IMR-90 (cell line): Measurements from ENCODE around the gene DOCK6. TPM values are rescaled to one million over a fixed set of nuclear protein-coding genes. Genes with fewer than 3 reads are reported as not detected.

ENCODE experiments used
- ATAC-seq: fragments of 200-7000 bp; cut with Tn5 transposase; 2 replicates; pipeline ENCODE4 v1.9.1; 2020; ENCODE audit warnings: low read depth, mild to moderate bottlenecking, moderate library complexity
- BruUV-seq: library from RNA; stranded (reverse); fragments of 400-500 nt; replicated peaks from 2 replicates; lab custom pipeline; 2021; lab: Mats Ljungman, UMichigan
- CTCF ChIA-PET: fragments of 300-600 bp; formaldehyde crosslinking; extraction: SDS; loops from one replicate; lab custom pipeline; 2021; ENCODE audit warnings: antibody characterized with exemption; lab: Yijun Ruan, JAX
- POLR2A ChIA-PET: fragments of 300-600 bp; sonication (Branson Sonifier 250); formaldehyde crosslinking; loops from one replicate; lab custom pipeline; 2022; ENCODE audit warnings: antibody characterized with exemption; ENCODE audit not compliant: unreplicated experiment; lab: Charles Lee
- DNase-seq: peaks from one replicate; pipeline ENCODE4 v3.0.0; 2013
- H2AFZ ChIP-seq: replicated peaks from 2 replicates; pipeline ENCODE3; 2013; ENCODE audit warnings: low read length, mild to moderate bottlenecking; ENCODE audit not compliant: poor library complexity
- H2AK5ac ChIP-seq: 2 replicates; pipeline ENCODE4 v1.6.1; 2013; ENCODE audit warnings: low read depth, low read length, inconsistent platforms
- H2AK9ac ChIP-seq: replicated peaks from 2 replicates; pipeline ENCODE3; 2013; ENCODE audit warnings: mild to moderate bottlenecking, low read depth, low read length, moderate library complexity; ENCODE audit not compliant: poor library complexity
- H2BK120ac ChIP-seq: 2 replicates; pipeline ENCODE4 v1.6.1; 2013; ENCODE audit warnings: low read depth, low read length, inconsistent platforms
- H2BK15ac ChIP-seq: 3 replicates; pipeline ENCODE4 v1.6.1; 2013; ENCODE audit warnings: low read depth, low read length, inconsistent platforms
- H2BK20ac ChIP-seq: 2 replicates; pipeline ENCODE4 v1.6.1; 2013; ENCODE audit warnings: low read depth, mild to moderate bottlenecking, inconsistent platforms, low read length, moderate library complexity
- H2BK5ac ChIP-seq: 2 replicates; pipeline ENCODE4 v1.6.1; 2013; ENCODE audit warnings: mild to moderate bottlenecking, low read depth, low read length, inconsistent platforms; ENCODE audit not compliant: poor library complexity, severe bottlenecking
- H3K14ac ChIP-seq: replicated peaks from 2 replicates; pipeline ENCODE4 v1.6.1; 2013; ENCODE audit warnings: low read depth, low read length, inconsistent platforms
- H3K18ac ChIP-seq: 2 replicates; pipeline ENCODE4 v1.6.1; 2013; ENCODE audit warnings: low read depth, low read length, control low read depth
- H3K23ac ChIP-seq: 2 replicates; pipeline ENCODE4 v1.6.1; 2013; ENCODE audit warnings: low read depth, low read length, inconsistent platforms
- H3K27ac ChIP-seq: 2 replicates; pipeline ENCODE4 v1.5.1; 2013; ENCODE audit warnings: mild to moderate bottlenecking, control low read depth, low read length; ENCODE audit not compliant: insufficient read depth
- H3K27me3 ChIP-seq: 2 replicates; pipeline ENCODE4 v1.6.1; 2013; ENCODE audit warnings: low read length; ENCODE audit not compliant: control insufficient read depth, insufficient read depth
- H3K36me3 ChIP-seq: 2 replicates; pipeline ENCODE4 v1.6.1; 2013; ENCODE audit warnings: low read length, mixed read lengths; ENCODE audit not compliant: control insufficient read depth, insufficient read depth
- H3K4ac ChIP-seq: 2 replicates; pipeline ENCODE4 v1.6.1; 2013; ENCODE audit warnings: low read depth, low read length, inconsistent platforms
- H3K4me1 ChIP-seq: 2 replicates; pipeline ENCODE4 v1.6.1; 2013; ENCODE audit warnings: low read length, mixed read lengths; ENCODE audit not compliant: control insufficient read depth, insufficient read depth
- H3K4me2 ChIP-seq: 2 replicates; pipeline ENCODE4 v1.6.1; 2013; ENCODE audit warnings: low read depth, mild to moderate bottlenecking, control low read depth, low read length, moderate library complexity
- H3K4me3 ChIP-seq: 2 replicates; pipeline ENCODE4 v1.5.1; 2013; ENCODE audit warnings: low read depth, mild to moderate bottlenecking, control low read depth, low read length, moderate library complexity; ENCODE audit not compliant: insufficient read depth
- H3K56ac ChIP-seq: 2 replicates; pipeline ENCODE4 v1.6.1; 2013; ENCODE audit warnings: low read length, inconsistent platforms; ENCODE audit not compliant: insufficient read depth; ENCODE audit errors: extremely low read depth
- H3K79me1 ChIP-seq, 2 experiments: 2 replicates each; pipeline ENCODE4 v1.6.1; 2013; ENCODE audit warnings: low read length in 2 of 2, inconsistent platforms in 1 of 2, low read depth in 1 of 2
- H3K9ac ChIP-seq: 2 replicates; pipeline ENCODE4 v1.6.1; 2013; ENCODE audit warnings: low read depth, low read length, control low read depth
- H3K9me1 ChIP-seq: 2 replicates; pipeline ENCODE4 v1.6.1; 2013; ENCODE audit warnings: low read length, inconsistent platforms; ENCODE audit not compliant: insufficient read depth
- H3K9me3 ChIP-seq: 2 replicates; pipeline ENCODE4 v1.6.1; 2013; ENCODE audit warnings: low read length; ENCODE audit not compliant: control insufficient read depth, insufficient read depth
- H4K20me1 ChIP-seq: 2 replicates; pipeline ENCODE4 v1.6.1; 2013; ENCODE audit warnings: low read length, inconsistent platforms; ENCODE audit not compliant: insufficient read depth
- H4K5ac ChIP-seq: 2 replicates; pipeline ENCODE4 v1.6.1; 2013; ENCODE audit warnings: mild to moderate bottlenecking, low read depth, low read length, control low read depth
- H4K8ac ChIP-seq, 2 experiments: 2 replicates each; pipeline ENCODE4 v1.6.1; 2013; ENCODE audit warnings: low read depth in 2 of 2, low read length in 2 of 2, control low read depth in 1 of 2, inconsistent platforms in 1 of 2
- H4K91ac ChIP-seq: 2 replicates; pipeline ENCODE4 v1.6.1; 2013; ENCODE audit warnings: low read depth, low read length, inconsistent platforms; ENCODE audit not compliant: insufficient read depth
- BHLHE40 ChIP-seq: fragments of 150-350 bp; IDR thresholded peaks from 2 replicates; pipeline ENCODE4 v1.6.1; 2016; ENCODE audit warnings: mild to moderate bottlenecking, low read depth, low read length
- CEBPB ChIP-seq: IDR thresholded peaks from 2 replicates; pipeline ENCODE4 v1.6.1; 2012; ENCODE audit warnings: low read depth, low read length, improper control_type of control experiment
- CHD1 ChIP-seq: IDR thresholded peaks from 2 replicates; pipeline ENCODE4 v1.6.1; 2012; ENCODE audit warnings: low read depth, low read length, improper control_type of control experiment
- CTCF ChIP-seq: conservative IDR thresholded peaks from 2 replicates; pipeline ENCODE4 v1.5.1; 2012; ENCODE audit warnings: mild to moderate bottlenecking, low read depth, low read length, improper control_type of control experiment
- ELK1 ChIP-seq: fragments of 150-350 bp; IDR thresholded peaks from 2 replicates; pipeline ENCODE4 v1.6.1; 2016; ENCODE audit warnings: low read depth, mild to moderate bottlenecking, low read length, moderate library complexity, borderline replicate concordance
- MAZ ChIP-seq: IDR thresholded peaks from 2 replicates; pipeline ENCODE4 v1.6.1; 2012; ENCODE audit warnings: low read depth, mild to moderate bottlenecking, low read length, improper control_type of control experiment, moderate library complexity, borderline replicate concordance
- MXI1 ChIP-seq: IDR thresholded peaks from 2 replicates; pipeline ENCODE4 v1.6.1; 2012; ENCODE audit warnings: low read depth, mild to moderate bottlenecking, low read length, moderate library complexity, borderline replicate concordance
- NFE2L2 ChIP-seq: fragments of 150-350 bp; IDR thresholded peaks from 2 replicates; pipeline ENCODE4 v1.6.1; 2016; ENCODE audit warnings: low read depth, mild to moderate bottlenecking, low read length
- POLR2A ChIP-seq: IDR thresholded peaks from 2 replicates; pipeline ENCODE4 v1.6.1; 2012; ENCODE audit warnings: mild to moderate bottlenecking, low read depth, low read length
- RAD21 ChIP-seq: IDR thresholded peaks from 2 replicates; pipeline ENCODE4 v1.6.1; 2012; ENCODE audit warnings: low read length, improper control_type of control experiment
- RCOR1 ChIP-seq: IDR thresholded peaks from 2 replicates; pipeline ENCODE4 v1.6.1; 2012; ENCODE audit warnings: mild to moderate bottlenecking, low read length, improper control_type of control experiment; ENCODE audit not compliant: insufficient replicate concordance
- RFX5 ChIP-seq: IDR thresholded peaks from 2 replicates; pipeline ENCODE4 v1.8.0; 2012; ENCODE audit warnings: low read depth, mild to moderate bottlenecking, low read length, moderate library complexity
- SMC3 ChIP-seq: fragments of 150-350 bp; IDR thresholded peaks from 2 replicates; pipeline ENCODE4 v1.6.1; 2016; ENCODE audit warnings: low read depth, mild to moderate bottlenecking, antibody characterized with exemption, low read length, moderate library complexity
- USF2 ChIP-seq: fragments of 150-350 bp; IDR thresholded peaks from 2 replicates; pipeline ENCODE4 v1.6.1; 2017; ENCODE audit warnings: mild to moderate bottlenecking, antibody characterized with exemption, low read length, low read depth
- WGBS, 2 experiments: methylation state at CpG; one replicate each; pipeline versions ENCODE4 v1.1.5 to v1.1.7; 2013; ENCODE audit warnings: missing lambda C conversion rate in 2 of 2; ENCODE audit not compliant: insufficient read length in 1 of 2; ENCODE audit errors: extremely low coverage in 2 of 2; 5-methylcytosine and 5-hydroxymethylcytosine counted together
- dilution Hi-C: fragments of 300-500 bp; cut with HindIII; formaldehyde crosslinking; loops from one replicate; pipeline ENCODE4 v1.14.3; 2018; ENCODE audit warnings: low sequenced_read_pairs; ENCODE audit not compliant: unreplicated experiment
- in situ Hi-C: fragments of 300-500 bp; cut with MboI; formaldehyde crosslinking; loops from 3 replicates; pipeline ENCODE4 v1.14.3; 2019; ENCODE audit warnings: low sequenced_read_pairs, inconsistent platforms, mixed read lengths
- intact Hi-C: fragments of 100-400 bp; cut with micrococcal nuclease; formaldehyde crosslinking; loops from 2 replicates; pipeline ENCODE4 v1.10.0; 2022
- polyA plus RNA-seq, 3 experiments: library from polyadenylated mRNA; depleted of rRNA; stranded (reverse); fragments of >200 nt; gene quantifications; 2 replicates each; pipeline ENCODE4 v1.2.3, GENCODE V29; 2012; ENCODE audit warnings: low replicate concordance in 1 of 3
- total RNA-seq: library from RNA; depleted of rRNA; stranded (reverse); fragments of >200 nt; gene quantifications from 2 replicates; pipeline ENCODE4 v1.2.3, GENCODE V29; 2012

The DOCK6 gene
- total and polyA plus RNA-seq, 2 of the 4 experiments (the other 2 are of a cell fraction): 5.0 to 18.4 TPM

GRCh38 chr19:11238041-11238440, 24.3 kb downstream of the DOCK6 start:
- WGBS, 2 experiments: 92% methylated on average over 6 of the region's 11 CpGs; no CpG with 5 or more reads in 1 of the 2 experiments
- ChIA-PET CTCF (no interaction called here), POLR2A (no interaction called here)
- BruUV-seq: no TSS peak
- Histone ChIP-seq H3K36me3 (peaks cover 30% of the 10 kb centered on the region), H3K4ac (no peak overlapping the region), H3K9ac (no peak overlapping the region), H2BK120ac (no peak overlapping the region), H2BK5ac (no peak overlapping the region), H3K9me1 (no peaks in the 10 kb centered on the region), H2AK9ac (no peak overlapping the region), H3K27ac (no peak overlapping the region), H2AK5ac (no peak overlapping the region), H4K5ac (no peak overlapping the region), H3K18ac (no peak overlapping the region), H3K23ac (no peak overlapping the region), H4K20me1 (no peaks in the 10 kb centered on the region), H4K91ac (no peak overlapping the region), H4K8ac (no peak overlapping the region), H2AFZ (no peak overlapping the region), H2BK20ac (no peak overlapping the region), H3K14ac (no peak overlapping the region), H3K27me3 (no peaks in the 10 kb centered on the region), H3K56ac (no peak overlapping the region), H3K4me1 (no peaks in the 10 kb centered on the region), H3K9me3 (no peaks in the 10 kb centered on the region), H3K79me1 (no peaks in the 10 kb centered on the region), H3K4me3 (no peak overlapping the region), H3K4me2 (no peak overlapping the region), H2BK15ac (no peak overlapping the region)
- intact Hi-C loops: no loop called here
- dilution Hi-C loops: no loop called here
- in situ Hi-C loops: no loop called here
- TF ChIP-seq CHD1 (no peak), RAD21 (no peak), BHLHE40 (no peak), RCOR1 (no peak), POLR2A (no peak), MXI1 (no peak), CEBPB (no peak), CTCF (no peak), SMC3 (no peak), MAZ (no peak), ELK1 (no peak), USF2 (no peak), NFE2L2 (no peak), RFX5 (no peak)
- no peak for ATAC-seq
- DNase-seq: no peak
